ENCODE data around the gene SSTR3.

GRCh38 chr22:37213941-37214730, 1.9 kb upstream of the SSTR3 start:
- TF ChIP-seq ZNF70 (CRISPR knock-in tag; IDR thresholded peaks at IDR 0.05) (no peak), RARB (CRISPR knock-in tag; IDR thresholded peaks at IDR 0.05) (no peak), TCF4 (CRISPR knock-in tag; IDR thresholded peaks at IDR 0.05; ENCODE audit: borderline replicate concordance) (no peak), ESRRG (CRISPR knock-in tag; IDR thresholded peaks at IDR 0.05) (no peak), PATZ1 (CRISPR knock-in tag; IDR thresholded peaks at IDR 0.05; ENCODE audit: borderline replicate concordance) (no peak)

Data from SK-N-SH treated with all-trans-retinoic acid at 6 μM for 48 hours (cell line).